SK-N-SH (cell line): ENCODE data around the gene ZFAND6.

ENCODE experiments used
- CTCF ChIP-seq: fragments of 200-600 bp; sonication (generic); IDR thresholded peaks from 2 replicates; pipeline ENCODE4 v1.6.1; 2017; ENCODE audit warnings: antibody characterized with exemption, mild to moderate bottlenecking, moderate library complexity
- FOXM1 ChIP-seq: IDR thresholded peaks from 2 replicates; pipeline ENCODE4 v1.4.0; 2012; ENCODE audit warnings: low read depth, mild to moderate bottlenecking
- MAX ChIP-seq: IDR thresholded peaks from 2 replicates; pipeline ENCODE4 v1.4.0; 2012; ENCODE audit warnings: low read depth
- RCOR1 ChIP-seq: fragments of 150-350 bp; IDR thresholded peaks from 2 replicates; pipeline ENCODE4 v1.6.1; 2017; ENCODE audit warnings: antibody characterized with exemption, low read length
- REST ChIP-seq: IDR thresholded peaks from 2 replicates; pipeline ENCODE4 v1.6.1; 2012; ENCODE audit warnings: mild to moderate bottlenecking, low read depth, low read length, moderate library complexity
- SIN3A ChIP-seq: IDR thresholded peaks from 2 replicates; pipeline ENCODE4 v1.6.1; 2012; ENCODE audit warnings: low read depth, mild to moderate bottlenecking, low read length, moderate library complexity, borderline replicate concordance

- TF ChIP-seq MAX (no peak), REST (no peak), RCOR1 (no peak), CTCF (no peak), SIN3A (no peak), FOXM1 (no peak)
These were observed 47.7 kb downstream of the ZFAND6 start for GRCh38 chr15:80107204-80107603.
